A549 (cell line): ENCODE measurements around the gene ADIRF.

ENCODE experiments used
- CEBPB ChIP-seq, 2 experiments: fragments of >200 bp in 1 of 2; sonication (Bioruptor Twin) in 1 of 2; formaldehyde crosslinking in 1 of 2; IDR thresholded peaks; 2 replicates each; pipeline ENCODE4 v1.6.1; 2012 to 2016
- CTCF ChIP-seq: fragments of >200 bp; sonication (Bioruptor Twin); formaldehyde crosslinking; IDR thresholded peaks from 3 replicates; pipeline ENCODE4 v1.5.1; 2016
- EP300 ChIP-seq, 2 experiments: fragments of >200 bp; sonication (Bioruptor Twin); formaldehyde crosslinking; IDR thresholded peaks; 2 replicates in 1 of 2; 3 replicates in 1 of 2; pipeline ENCODE4 v1.6.1; 2016 to 2017
- GATA3 ChIP-seq: IDR thresholded peaks from 2 replicates; pipeline ENCODE4 v1.6.1; 2012; ENCODE audit warnings: borderline replicate concordance
- MAFK ChIP-seq: fragments of 450-650 bp; IDR thresholded peaks from 2 replicates; pipeline ENCODE4 v1.6.1; 2014; ENCODE audit not compliant: partially characterized antibody
- RAD21 ChIP-seq, 2 experiments: fragments of >200 bp in 1 of 2; sonication (Bioruptor Twin) in 1 of 2; formaldehyde crosslinking in 1 of 2; IDR thresholded peaks in 1 of 2; conservative IDR thresholded peaks in 1 of 2; 2 replicates in 1 of 2; 3 replicates in 1 of 2; pipeline ENCODE4 v1.6.1; 2012 to 2018; ENCODE audit warnings: inconsistent platforms in 1 of 2
- RCOR1 ChIP-seq: fragments of 150-350 bp; IDR thresholded peaks from 2 replicates; pipeline ENCODE4 v1.6.1; 2014; ENCODE audit warnings: antibody characterized with exemption, low read length, low read depth
- REST ChIP-seq: fragments of 200-600 bp; sonication (generic); IDR thresholded peaks from 2 replicates; pipeline ENCODE4 v1.6.1; 2016; ENCODE audit warnings: antibody characterized with exemption, mild to moderate bottlenecking, moderate library complexity
- SREBF2 ChIP-seq: fragments of 450-650 bp; IDR thresholded peaks from 2 replicates; pipeline ENCODE4 v1.6.1; 2014; ENCODE audit warnings: mild to moderate bottlenecking, moderate library complexity
- TP53 ChIP-seq: fragments of 250-450 bp; sonication (Bioruptor Pico); IDR thresholded peaks from 2 replicates; pipeline ENCODE4 v1.5.0; 2021; ENCODE audit warnings: mild to moderate bottlenecking, moderate library complexity
- ZFP36 ChIP-seq: fragments of 450-650 bp; IDR thresholded peaks from 2 replicates; pipeline ENCODE4 v1.6.1; 2014; ENCODE audit warnings: borderline replicate concordance; ENCODE audit not compliant: partially characterized antibody

DNA sequence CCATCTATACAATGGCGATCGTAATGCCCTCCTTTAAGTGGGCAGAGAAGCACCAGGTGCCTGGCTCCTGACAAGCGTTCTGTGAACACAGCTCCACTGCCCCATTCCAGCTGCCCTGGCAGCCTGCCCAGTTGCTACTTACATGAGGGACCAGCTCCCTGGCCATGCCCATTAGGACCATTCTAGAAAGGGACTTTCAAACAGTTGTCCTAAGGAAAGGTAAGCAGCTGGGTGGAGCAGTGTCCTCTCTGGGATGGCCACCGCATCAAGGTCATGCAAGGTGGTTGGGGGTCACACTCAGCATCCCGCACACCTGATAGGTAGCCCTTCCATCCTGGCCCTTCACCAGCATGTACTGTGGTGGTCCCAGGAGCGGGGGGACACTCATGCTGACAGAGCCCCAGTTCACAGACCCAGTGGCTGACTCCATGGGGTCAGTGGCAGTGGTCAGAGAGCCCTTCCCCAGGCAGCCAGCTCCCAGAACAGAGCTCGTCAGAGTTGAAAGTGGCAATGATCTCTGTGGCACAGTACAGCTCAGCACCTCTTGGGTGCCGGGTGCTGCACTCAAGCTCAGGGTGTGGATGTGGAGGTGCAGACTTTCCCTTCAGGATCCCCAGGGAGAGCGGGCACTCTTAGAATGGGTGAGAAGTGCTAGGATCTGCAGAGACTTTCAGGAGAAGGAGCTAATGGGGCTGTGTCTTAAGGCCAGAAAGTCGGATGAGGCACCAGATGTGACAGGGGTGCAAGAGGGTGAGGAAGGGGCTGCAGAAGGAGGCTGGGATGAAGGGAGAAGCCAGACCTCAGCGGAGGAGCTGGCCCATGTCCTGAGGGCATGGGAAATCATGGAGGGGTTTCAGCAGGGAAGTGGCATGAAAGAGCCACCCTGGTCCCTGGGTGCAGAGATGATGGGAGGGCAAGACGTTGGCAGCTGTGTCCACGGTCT, 21.8 kb upstream of the ADIRF start:
- TF ChIP-seq RAD21 (conservative IDR thresholded peaks at IDR 0.05 in 1 of 2, IDR thresholded peaks at IDR 0.05 in 1 of 2) (no peak), MAFK (no peak), EP300 (IDR thresholded peaks at IDR 0.05) (no peak), REST (no peak), CTCF (no peak), CEBPB (IDR thresholded peaks at IDR 0.05) (no peak), ZFP36 (no peak), TP53 (CRISPR knock-in tag) (no peak), RCOR1 (no peak), GATA3 (no peak), SREBF2 (no peak)
